Measurements from ENCODE around the gene DSG4. TPM values are rescaled to one million over a fixed set of nuclear protein-coding genes. Genes with fewer than 3 reads are reported as not detected.

DSG4 gene
- total RNA-seq, 2 donors from 2014 or later: not detected

DNA sequence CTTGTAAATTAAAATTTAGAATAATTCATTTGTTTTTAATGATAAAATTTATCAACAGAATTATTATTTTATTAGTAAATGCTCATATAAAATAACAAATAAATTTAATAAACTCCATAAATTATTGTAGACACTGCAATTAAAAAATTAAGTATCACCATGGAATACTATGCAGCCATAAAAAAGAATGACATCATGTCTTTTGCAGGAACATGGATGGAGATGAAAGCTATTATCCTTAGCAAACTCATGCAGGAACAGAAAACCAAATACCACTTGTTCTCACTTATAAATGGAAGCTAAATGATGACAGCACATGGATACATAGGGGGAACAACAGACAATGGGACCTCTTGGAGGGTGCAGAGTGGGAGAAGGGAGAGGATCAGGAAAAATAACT lies 41.3 kb downstream of the DSG4 start:
- DNase-seq (no peak), ATAC-seq (replicated peaks in 1 of 2) (no peak)
- H3K27ac Mint-ChIP-seq: no peak overlapping the region
- no peaks in the 10 kb centered on the region for H3K4me1 Mint-ChIP-seq (ENCODE audit: low read depth)
- H3K27me3 Mint-ChIP-seq (ENCODE audit: low read depth): no peaks in the 10 kb centered on the region
- peaks cover 0 to 3% of the 10 kb centered on the region in 2 donors for H3K9me3 Mint-ChIP-seq
- no peaks in the 10 kb centered on the region for H3K36me3 Mint-ChIP-seq (ENCODE audit: insufficient read depth in 2 of 2)
- no peak overlapping the region for H3K4me3 Mint-ChIP-seq

DNA sequence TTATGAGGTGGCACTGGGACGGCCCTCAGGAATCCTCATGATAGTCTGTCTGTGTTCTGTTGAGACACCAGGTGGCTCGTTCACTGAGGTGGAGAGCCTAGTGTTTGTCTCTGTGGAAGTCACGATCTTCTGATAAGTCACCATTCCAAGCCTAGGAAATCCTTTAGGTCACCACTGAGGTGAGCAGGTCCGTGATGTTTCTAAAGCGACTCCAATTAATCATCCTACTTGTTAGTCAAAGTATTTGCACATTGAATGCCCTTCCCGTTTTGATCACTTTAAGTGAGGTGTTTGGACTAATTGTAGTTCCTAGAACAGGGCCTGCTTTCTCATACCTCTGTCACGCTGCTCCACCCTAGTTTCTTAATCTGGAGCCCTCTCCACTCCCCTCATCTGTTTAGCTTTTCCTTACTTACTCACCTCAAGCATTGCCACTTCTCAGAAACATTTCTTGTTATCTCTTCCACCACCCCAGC lies 42.9 kb downstream of the DSG4 start:
- DNase-seq (no peak), ATAC-seq (replicated peaks in 1 of 2) (no peak)
- Mint-ChIP-seq H3K4me1 (ENCODE audit: low read depth) (no peaks in the 10 kb centered on the region), H3K4me3 (no peak overlapping the region), H3K9me3 (peaks cover 0 to 3% of the 10 kb centered on the region in 2 donors), H3K27me3 (ENCODE audit: low read depth) (no peaks in the 10 kb centered on the region), H3K27ac (no peak overlapping the region), H3K36me3 (ENCODE audit: insufficient read depth in 2 of 2) (no peaks in the 10 kb centered on the region)

DNA sequence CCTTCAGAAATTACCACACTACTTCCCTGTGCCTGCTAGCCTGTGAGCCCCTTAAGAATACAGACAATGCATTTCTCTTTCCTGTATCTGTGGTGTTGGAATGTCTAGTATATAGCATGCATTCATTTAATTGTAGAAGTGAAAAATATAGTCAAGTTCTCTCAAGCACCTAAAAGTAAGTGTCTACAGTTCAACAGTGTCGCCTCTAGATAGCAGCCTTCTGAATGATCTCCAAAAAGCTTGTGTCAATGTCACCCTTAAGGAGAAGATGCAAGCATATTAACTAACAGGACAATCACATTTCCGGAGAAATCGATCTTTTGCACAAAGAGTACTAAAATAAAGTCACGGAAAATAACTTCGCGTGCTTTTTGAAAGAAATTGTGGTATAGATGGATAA lies 43.5 kb downstream of the DSG4 start:
- DNase-seq (no peak), ATAC-seq (replicated peaks in 1 of 2) (no peak)
- Mint-ChIP-seq H3K4me3 (no peak overlapping the region), H3K27me3 (ENCODE audit: low read depth) (no peaks in the 10 kb centered on the region), H3K9me3 (peaks cover 0 to 3% of the 10 kb centered on the region in 2 donors), H3K27ac (no peak overlapping the region), H3K4me1 (ENCODE audit: low read depth) (no peaks in the 10 kb centered on the region), H3K36me3 (ENCODE audit: insufficient read depth in 2 of 2) (no peaks in the 10 kb centered on the region)

DNA sequence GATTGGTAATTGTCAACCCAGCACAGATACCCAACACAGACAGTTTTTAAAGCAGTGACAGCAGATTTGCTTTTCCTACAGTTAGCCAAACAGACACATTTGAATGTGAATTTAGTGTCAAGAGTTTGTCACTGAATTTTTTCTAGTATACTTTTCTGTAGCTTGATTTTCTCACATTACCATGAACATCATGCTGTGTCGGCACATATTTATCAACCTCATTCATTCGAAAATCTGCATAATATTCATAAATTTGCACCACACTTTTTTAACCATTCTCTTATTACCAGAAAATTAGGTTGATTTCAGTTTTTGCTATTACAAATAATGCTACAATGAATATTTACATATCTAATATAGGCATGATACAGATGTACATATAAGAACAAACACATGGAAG lies 43.9 kb downstream of the DSG4 start:
- no peak for ATAC-seq (replicated peaks in 1 of 2)
- H3K4me1 Mint-ChIP-seq (ENCODE audit: low read depth): no peaks in the 10 kb centered on the region
- H3K36me3 Mint-ChIP-seq (ENCODE audit: insufficient read depth in 2 of 2): no peaks in the 10 kb centered on the region
- peaks cover 0 to 3% of the 10 kb centered on the region in 2 donors for H3K9me3 Mint-ChIP-seq
- H3K4me3 Mint-ChIP-seq: no peak overlapping the region
- H3K27me3 Mint-ChIP-seq (ENCODE audit: low read depth): no peaks in the 10 kb centered on the region
- DNase-seq: no peak
- no peak overlapping the region for H3K27ac Mint-ChIP-seq

DNA sequence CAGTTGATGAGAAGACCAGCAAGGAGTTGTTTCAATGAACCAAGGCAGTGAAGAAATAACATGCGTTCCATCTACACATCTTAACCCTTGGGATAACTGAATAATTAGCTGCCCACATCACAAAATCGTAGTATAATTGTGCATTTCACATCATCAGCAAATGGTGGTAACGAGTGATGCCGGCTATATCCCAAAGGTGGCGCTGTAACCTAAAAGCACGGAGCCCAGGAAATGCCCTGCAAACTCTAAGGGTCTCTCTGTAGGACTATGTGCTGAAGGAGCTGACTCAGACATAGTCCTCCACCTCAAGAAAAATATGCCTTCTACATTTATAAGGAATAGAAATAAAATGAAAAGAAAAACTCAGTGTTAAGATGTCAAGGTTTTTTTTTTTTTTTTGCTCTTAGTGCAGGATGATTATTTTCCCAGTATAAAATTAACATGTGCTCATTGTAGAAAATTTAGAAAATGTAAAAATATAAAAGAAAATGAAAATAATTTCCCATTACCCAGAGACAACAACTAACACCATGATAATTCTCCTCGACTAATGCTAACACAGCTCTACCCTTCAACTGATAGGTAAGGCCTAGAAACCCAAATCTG lies 47.9 kb downstream of the DSG4 start:
- DNase-seq (peak; percentile 8 to 10), ATAC-seq (replicated peaks in 1 of 2) (peak in 1 of 2 donors; percentile 46)
- Mint-ChIP-seq H3K4me1 (ENCODE audit: low read depth) (no peaks in the 10 kb centered on the region), H3K4me3 (no peak overlapping the region), H3K36me3 (ENCODE audit: insufficient read depth in 2 of 2) (no peaks in the 10 kb centered on the region), H3K27me3 (ENCODE audit: low read depth) (no peaks in the 10 kb centered on the region), H3K9me3 (no peaks in the 10 kb centered on the region), H3K27ac (no peak overlapping the region)

DNA sequence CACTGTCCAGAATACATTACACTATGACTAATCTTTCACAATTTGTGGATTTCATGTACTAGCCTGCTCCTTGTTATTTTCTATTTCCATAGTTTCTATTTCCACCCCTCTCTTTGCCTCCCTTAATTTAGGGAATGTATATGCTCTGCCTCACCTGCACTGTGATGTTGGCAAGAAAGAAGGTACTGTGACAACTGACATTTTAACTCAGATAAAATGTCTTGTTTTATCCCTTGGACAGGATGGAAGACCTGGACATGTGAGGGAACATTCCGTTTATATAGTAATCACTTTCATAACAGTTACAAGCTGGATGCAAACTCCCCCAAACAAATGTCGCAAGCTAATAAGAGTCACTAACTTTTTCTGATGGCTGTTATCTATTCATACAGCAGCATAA lies 49.4 kb downstream of the DSG4 start:
- H3K27ac Mint-ChIP-seq: no peak overlapping the region
- no peak overlapping the region for H3K4me3 Mint-ChIP-seq
- H3K9me3 Mint-ChIP-seq: no peaks in the 10 kb centered on the region
- DNase-seq (no peak), ATAC-seq (replicated peaks in 1 of 2) (no peak)
- H3K4me1 Mint-ChIP-seq (ENCODE audit: low read depth): no peaks in the 10 kb centered on the region
- H3K27me3 Mint-ChIP-seq (ENCODE audit: low read depth): no peaks in the 10 kb centered on the region
- H3K36me3 Mint-ChIP-seq (ENCODE audit: insufficient read depth in 2 of 2): no peaks in the 10 kb centered on the region

DNA sequence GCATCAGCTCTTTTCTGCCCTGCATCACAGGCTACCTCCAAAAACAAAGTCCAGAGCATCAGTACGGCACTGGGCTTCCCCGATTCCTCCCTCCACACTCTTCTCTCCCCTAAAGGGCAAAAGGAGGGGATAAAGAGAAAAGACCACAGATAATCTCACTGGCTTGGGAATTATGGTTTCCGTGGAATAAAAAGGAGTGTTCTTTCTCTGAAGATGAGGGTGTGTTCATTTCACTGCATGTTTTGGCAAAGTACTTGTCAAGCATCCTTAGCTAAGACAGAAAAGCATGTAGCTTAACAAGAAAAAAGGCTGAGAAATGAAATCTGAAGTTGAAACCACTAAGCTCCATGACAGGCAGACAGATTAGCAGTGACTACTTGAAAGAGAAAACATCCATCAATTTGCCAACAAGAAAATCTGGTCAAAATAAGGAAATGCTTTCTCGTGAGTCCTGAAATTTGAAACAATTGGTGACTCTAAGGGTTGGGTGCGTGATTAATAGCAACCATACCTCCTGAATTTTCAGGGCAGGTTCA lies 50.4 kb downstream of the DSG4 start:
- H3K9me3 Mint-ChIP-seq: no peaks in the 10 kb centered on the region

DNA sequence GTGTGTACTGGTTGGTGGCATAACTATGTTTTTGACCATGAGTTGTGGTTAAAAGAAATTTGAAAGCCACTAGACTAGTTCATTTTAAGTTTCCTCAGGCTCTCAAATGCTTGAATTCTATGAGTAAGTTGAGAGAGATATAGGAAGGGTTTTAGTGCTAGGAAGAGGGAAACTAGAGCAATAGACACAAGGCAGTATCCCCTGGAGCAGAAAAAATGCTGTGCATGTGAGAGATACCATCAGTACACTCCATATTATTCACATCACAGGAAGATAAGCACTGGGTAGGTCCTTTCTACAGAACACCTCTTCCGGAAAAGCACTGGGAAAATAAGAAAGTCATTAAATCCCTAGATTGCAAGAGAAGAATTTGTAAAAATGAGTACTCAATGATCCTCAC lies 51.6 kb downstream of the DSG4 start:
- no peaks in the 10 kb centered on the region for H3K27me3 Mint-ChIP-seq (ENCODE audit: low read depth)
- ATAC-seq (replicated peaks in 1 of 2): no peak
- H3K4me3 Mint-ChIP-seq: no peak overlapping the region
- no peaks in the 10 kb centered on the region for H3K4me1 Mint-ChIP-seq (ENCODE audit: low read depth)
- no peaks in the 10 kb centered on the region for H3K9me3 Mint-ChIP-seq
- H3K36me3 Mint-ChIP-seq (ENCODE audit: insufficient read depth in 2 of 2): no peaks in the 10 kb centered on the region
- DNase-seq: no peak
- H3K27ac Mint-ChIP-seq: no peak overlapping the region

More for the DNA sequence above, 50.4 kb downstream of the DSG4 start:
- Mint-ChIP-seq H3K27me3 (ENCODE audit: low read depth) (no peaks in the 10 kb centered on the region), H3K27ac (no peak overlapping the region), H3K36me3 (ENCODE audit: insufficient read depth in 2 of 2) (no peaks in the 10 kb centered on the region), H3K4me3 (no peak overlapping the region), H3K4me1 (ENCODE audit: low read depth) (no peaks in the 10 kb centered on the region)
- ATAC-seq (replicated peaks in 1 of 2): no peak
- no peak for DNase-seq

DNA sequence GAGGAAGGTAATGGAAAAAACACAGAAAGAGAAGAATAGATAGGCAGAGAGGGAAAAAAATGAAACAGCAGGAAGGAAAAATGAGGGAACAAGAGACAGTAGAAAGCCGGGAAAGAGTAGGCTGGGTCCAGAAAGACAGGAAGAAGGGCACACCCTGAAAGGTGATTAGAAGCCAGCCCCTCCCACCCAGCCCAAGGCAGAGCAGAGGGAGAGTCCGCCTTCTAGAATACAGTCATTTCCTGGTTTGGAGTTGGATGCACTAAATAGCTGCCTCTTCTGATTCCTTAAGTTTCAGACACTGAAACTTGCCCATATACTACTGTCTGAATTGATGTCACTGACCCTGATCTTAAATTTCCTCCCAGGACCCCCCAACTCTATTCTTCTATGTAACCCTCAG lies 53.0 kb downstream of the DSG4 start:
- H3K27me3 Mint-ChIP-seq (ENCODE audit: low read depth): no peaks in the 10 kb centered on the region
- ATAC-seq (replicated peaks in 1 of 2) (no peak), DNase-seq (no peak)
- H3K36me3 Mint-ChIP-seq (ENCODE audit: insufficient read depth in 2 of 2): no peaks in the 10 kb centered on the region
- H3K4me1 Mint-ChIP-seq (ENCODE audit: low read depth): no peaks in the 10 kb centered on the region
- peaks cover 0 to 3% of the 10 kb centered on the region in 2 donors for H3K9me3 Mint-ChIP-seq
- no peak overlapping the region for H3K4me3 Mint-ChIP-seq
- H3K27ac Mint-ChIP-seq: no peak overlapping the region

DNA sequence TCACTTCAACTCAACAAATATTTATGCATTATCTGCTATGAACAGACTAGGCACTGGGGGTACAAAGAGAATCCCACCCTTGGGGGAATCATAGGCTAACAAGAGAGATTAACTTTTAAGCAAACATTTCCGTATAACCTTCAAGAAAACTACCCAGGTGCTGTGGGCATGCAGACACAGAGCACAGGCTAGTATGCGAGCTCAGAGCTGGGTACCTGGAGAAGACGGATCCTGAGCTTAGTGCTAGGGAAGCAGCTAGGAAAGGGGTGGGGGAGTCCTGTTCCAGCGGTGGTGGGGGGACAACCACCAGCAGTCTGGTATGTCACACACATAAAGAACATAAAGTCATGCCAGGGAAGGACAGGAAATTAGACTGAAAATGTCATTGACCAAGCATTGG lies 53.5 kb downstream of the DSG4 start:
- Mint-ChIP-seq H3K27ac (no peak overlapping the region), H3K9me3 (peaks cover 2 to 3% of the 10 kb centered on the region in 2 donors), H3K27me3 (ENCODE audit: low read depth) (no peaks in the 10 kb centered on the region), H3K4me3 (no peak overlapping the region), H3K4me1 (ENCODE audit: low read depth) (no peaks in the 10 kb centered on the region), H3K36me3 (ENCODE audit: insufficient read depth in 2 of 2) (no peaks in the 10 kb centered on the region)
- ATAC-seq (replicated peaks in 1 of 2) (no peak), DNase-seq (no peak)

DNA sequence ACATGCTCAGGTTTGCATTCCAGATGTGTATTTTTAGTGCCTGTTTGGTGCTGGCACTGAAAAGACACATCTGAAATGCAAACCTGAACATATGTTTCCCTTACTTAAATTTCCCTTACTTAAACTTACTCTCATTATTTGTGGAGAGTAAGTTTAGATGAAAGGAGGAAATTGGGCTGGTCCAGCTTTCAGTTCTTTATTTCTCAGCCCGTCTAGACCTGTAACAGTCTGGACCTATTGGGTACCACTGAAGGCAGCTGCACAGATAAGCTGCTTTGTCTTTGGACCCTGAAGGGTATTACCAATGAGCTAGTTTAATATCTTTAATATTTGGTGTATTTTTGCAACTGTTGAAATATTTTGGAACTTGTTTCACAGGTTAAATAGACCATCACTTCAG lies 54.0 kb downstream of the DSG4 start:
- Mint-ChIP-seq H3K27me3 (ENCODE audit: low read depth) (no peaks in the 10 kb centered on the region), H3K4me3 (no peak overlapping the region), H3K36me3 (ENCODE audit: insufficient read depth in 2 of 2) (no peaks in the 10 kb centered on the region), H3K4me1 (ENCODE audit: low read depth) (no peaks in the 10 kb centered on the region), H3K9me3 (peaks cover 2 to 3% of the 10 kb centered on the region in 2 donors), H3K27ac (no peak overlapping the region)
- ATAC-seq (replicated peaks in 1 of 2): no peak
- DNase-seq: no peak

DNA sequence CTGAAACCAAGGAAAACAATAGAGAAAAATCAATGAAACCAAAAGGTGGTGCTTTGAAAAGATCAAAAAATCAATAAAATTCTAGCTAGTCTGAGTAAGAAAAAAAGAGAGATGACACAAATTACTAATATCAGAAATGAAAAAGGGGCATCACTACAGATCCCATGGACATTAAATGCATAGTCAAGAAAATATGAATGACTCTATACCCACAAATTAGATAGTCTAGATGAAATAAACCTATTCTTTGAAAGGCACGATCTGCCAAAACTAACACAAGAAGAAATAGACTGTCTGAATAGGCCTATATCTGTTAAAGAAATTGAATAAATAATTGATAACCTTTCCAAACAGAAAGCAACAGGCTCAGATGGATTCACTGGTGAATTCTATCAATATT lies 55.7 kb downstream of the DSG4 start:
- Mint-ChIP-seq H3K36me3 (ENCODE audit: insufficient read depth in 2 of 2) (no peaks in the 10 kb centered on the region), H3K27ac (no peak overlapping the region), H3K4me3 (no peak overlapping the region), H3K27me3 (ENCODE audit: low read depth) (no peaks in the 10 kb centered on the region), H3K4me1 (ENCODE audit: low read depth) (no peaks in the 10 kb centered on the region), H3K9me3 (peaks cover 2 to 3% of the 10 kb centered on the region in 2 donors)
- DNase-seq (no peak), ATAC-seq (replicated peaks in 1 of 2) (no peak)

DNA sequence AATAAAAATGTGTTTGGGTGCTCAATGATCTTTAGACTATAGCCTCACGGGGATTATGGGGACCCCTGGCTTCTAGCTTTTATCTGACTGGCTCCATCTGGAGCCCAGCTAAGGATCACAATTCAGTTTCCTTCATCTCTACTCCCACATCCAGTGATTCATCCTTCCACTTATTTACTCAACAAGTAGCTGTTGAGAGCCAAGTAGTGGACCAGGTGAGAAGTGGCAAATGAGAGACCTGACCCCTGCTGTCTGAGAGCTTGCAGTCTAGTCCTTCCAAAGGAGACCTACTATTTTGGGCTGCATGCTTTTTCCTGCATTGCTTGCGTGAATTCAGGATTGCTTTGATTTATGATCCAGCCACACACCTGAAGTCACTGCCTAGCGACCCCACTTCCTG lies 60.2 kb downstream of the DSG4 start:
- DNase-seq (no peak), ATAC-seq (replicated peaks in 1 of 2) (no peak)
- H3K4me3 Mint-ChIP-seq: no peak overlapping the region
- no peak overlapping the region for H3K27ac Mint-ChIP-seq
- no peaks in the 10 kb centered on the region for H3K4me1 Mint-ChIP-seq (ENCODE audit: low read depth)
- no peaks in the 10 kb centered on the region for H3K36me3 Mint-ChIP-seq (ENCODE audit: insufficient read depth in 2 of 2)
- no peaks in the 10 kb centered on the region for H3K27me3 Mint-ChIP-seq (ENCODE audit: low read depth)
- H3K9me3 Mint-ChIP-seq: peaks cover 2 to 3% of the 10 kb centered on the region in 2 donors

DNA sequence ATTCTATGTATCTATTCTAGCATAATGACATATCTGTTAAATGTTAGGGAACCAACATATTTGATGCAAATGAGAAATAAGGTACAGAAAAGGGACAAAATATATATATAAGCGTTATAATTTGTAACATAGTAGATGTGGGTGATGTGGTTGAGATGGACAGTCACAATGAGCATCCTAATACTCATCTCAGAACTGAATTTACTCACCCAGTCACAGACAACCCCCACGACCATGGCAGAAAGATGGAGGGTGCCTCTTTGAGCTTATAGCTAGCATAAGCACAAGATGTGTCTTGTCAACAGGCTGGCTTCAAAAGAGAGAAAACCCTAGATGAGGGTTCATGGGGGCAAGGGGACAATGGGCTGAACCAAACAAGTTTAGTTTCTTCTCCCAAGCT lies 61.8 kb downstream of the DSG4 start:
- no peaks in the 10 kb centered on the region for H3K27me3 Mint-ChIP-seq (ENCODE audit: low read depth)
- H3K36me3 Mint-ChIP-seq (ENCODE audit: insufficient read depth in 2 of 2): no peaks in the 10 kb centered on the region
- H3K27ac Mint-ChIP-seq: no peak overlapping the region
- H3K4me3 Mint-ChIP-seq: no peak overlapping the region
- ATAC-seq (replicated peaks in 1 of 2): peak in 1 of 2 donors; percentile 32
- H3K9me3 Mint-ChIP-seq: peaks cover 2 to 3% of the 10 kb centered on the region in 2 donors
- no peak for DNase-seq
- H3K4me1 Mint-ChIP-seq (ENCODE audit: low read depth): no peaks in the 10 kb centered on the region

All from activated T-cell treated with anti-CD3 and anti-CD28 coated beads, Interleukin-2, amount 50 U/mL, for 72 hours (primary cell).